Right ventricle myocardium inferior (tissue), 1 donor: ENCODE measurements around the gene MSL1. TPM values are rescaled to one million over a fixed set of nuclear protein-coding genes. Genes with fewer than 3 reads are reported as not detected.
"Not testable (repeated sequence)": the region's sequence is repeated elsewhere in the genome, so short reads cannot be mapped to it uniquely, and the experiment has no call there.

Experiments used
- ATAC-seq: fragments of 200-7000 bp; cut with Tn5 transposase; one replicate; pipeline ENCODE4 v1.9.1; 2020; ENCODE audit warnings: mild to moderate bottlenecking, moderate library complexity
- DNase-seq: peaks from one replicate; pipeline ENCODE4 v3.0.0; 2021; ENCODE audit errors: missing footprints
- intact Hi-C: fragments of 100-400 bp; cut with DNase I; formaldehyde crosslinking; loops from one replicate; pipeline ENCODE4 v1.11.0; 2022
- total RNA-seq: library from RNA; stranded (reverse); fragmentation: NEBNext Ultra II Directional; extraction: Animal tissue kit (Norgen Biotek cat#: 25700); gene quantifications from one replicate; pipeline ENCODE4 v1.2.1, GENCODE V29; 2021
- donor health status: DM: no; HTN: yes; CAD: no; lungs with severe emphysema.

The MSL1 gene
- total RNA-seq, 1 donor from 2014 or later = 51.4 TPM

DNA sequence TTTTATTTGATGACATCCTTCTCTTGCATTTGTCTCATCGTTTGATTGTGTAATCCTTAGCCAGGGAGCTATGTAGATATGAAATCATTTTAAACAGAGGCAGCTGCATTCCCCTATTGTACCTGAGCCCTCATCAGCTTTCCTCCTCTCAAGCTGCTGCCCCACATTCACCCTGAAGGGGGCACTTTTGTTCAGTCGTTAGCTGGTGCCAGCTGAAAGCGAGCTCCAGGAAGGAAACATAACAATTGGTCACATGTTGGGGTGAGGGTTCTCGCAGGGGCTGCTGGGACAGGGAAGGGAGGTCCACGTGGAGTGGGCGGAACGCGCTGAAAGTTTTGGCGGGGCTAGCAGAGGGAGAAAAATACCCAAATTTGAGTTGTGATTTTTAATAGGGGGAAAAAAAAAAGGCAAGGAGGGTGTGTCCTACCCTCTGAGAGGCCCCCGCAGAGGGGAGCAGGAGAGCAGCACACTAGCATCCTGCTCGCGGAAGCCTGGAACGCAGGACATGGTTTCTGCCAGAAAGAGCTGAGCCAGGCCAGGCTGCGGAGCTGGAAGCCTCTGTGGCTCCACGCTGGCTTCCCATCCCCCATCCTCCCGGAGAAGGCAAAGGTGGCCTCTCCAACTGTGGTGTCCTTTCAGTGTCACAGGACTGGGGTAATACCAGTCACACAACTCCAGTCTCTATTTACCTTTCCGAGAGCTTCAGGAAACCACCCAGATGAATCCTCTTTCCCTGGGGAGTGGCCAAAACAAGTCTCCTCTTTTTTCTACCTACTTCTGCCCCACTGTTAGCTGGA, 8.5 kb upstream of the MSL1 start:
- peak; percentile 75 for ATAC-seq
- peak; percentile 93 for DNase-seq
- intact Hi-C loops = loop anchor here (2.0 kb wide), 3 partner anchors 45 to 75 kb away; no protein-coding TSS in a partner anchor

DNA sequence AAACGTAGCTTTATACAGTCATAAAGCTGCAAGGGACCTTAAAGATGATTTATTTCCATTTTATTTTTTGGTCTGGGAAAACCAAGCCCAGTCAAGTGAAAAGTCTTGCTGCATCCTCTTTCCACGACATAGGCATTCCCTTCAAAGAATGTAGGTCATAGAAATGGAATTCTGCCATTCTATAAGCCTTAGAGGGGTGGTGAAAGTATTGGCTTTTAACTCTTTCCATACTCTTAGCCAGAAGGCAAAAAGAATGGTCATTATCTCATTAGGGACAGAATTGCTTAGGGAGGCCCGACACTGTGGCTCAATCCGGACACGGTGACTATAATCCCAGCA, 7.9 kb upstream of the MSL1 start:
- intact Hi-C loops = loop anchor here (2.0 kb wide), 3 partner anchors 45 to 75 kb away; no protein-coding TSS in a partner anchor
- no peak for DNase-seq
- no peak for ATAC-seq

DNA sequence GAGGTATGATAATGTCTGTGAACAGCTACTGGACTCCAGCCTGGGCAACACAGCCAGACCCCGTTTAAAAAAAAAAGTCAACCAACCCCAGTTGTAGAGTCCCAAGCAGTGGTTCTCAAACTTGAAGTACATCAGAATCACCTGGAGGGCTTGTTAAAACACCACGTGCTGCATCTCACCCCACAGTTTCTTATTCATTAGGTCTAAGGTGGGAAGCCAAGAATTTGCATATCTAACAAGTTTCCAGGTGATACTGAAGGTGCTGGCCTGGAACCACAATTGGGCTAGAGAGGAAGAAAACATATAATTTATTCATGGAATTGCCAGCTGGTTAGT, 6.7 kb upstream of the MSL1 start:
- no peak for ATAC-seq
- DNase-seq = no peak
- intact Hi-C loops = no loop called here

DNA sequence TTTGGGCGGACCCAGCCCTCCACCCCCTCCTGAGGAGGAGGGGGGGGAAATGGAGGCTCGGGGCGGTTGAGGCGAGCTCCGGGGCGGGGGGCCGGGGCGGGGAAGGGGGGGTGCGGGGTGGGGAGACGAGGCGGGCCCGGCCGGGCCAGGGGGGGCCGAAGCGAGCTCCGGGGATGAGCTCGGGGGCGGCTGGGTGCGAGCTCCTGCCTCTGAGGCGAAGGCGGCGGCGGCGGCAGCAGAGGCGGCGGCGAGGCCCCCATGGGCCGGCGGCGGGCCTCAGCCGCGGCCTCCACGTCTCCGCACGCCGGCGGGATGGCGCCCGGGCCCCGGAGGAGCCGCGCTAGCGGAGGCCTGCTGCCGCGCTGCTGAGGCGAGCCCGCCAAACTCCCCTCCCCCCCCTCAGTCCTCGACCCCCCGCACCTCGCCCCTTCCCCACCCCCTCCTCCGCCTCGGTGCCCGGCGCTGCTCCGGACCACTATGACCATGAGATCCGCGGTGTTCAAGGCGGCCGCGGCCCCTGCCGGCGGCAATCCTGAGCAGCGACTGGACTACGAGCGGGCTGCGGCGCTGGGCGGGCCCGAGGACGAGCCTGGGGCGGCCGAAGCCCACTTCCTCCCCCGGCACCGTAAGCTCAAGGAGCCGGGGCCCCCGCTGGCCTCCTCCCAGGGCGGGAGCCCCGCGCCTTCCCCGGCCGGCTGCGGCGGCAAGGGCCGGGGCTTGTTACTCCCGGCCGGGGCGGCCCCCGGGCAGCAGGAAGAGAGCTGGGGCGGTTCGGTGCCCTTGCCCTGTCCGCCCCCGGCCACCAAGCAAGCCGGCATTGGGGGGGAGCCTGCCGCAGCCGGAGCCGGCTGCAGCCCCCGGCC, 596 bp downstream of the MSL1 start:
- DNase-seq (peak; percentile 83), ATAC-seq (peak; percentile 60)
- intact Hi-C loops = loop anchor here (2.0 to 5.0 kb wide), 2 partner anchors 18 to 55 kb away; partner anchors contain the start of genes CASC3 and RAPGEFL1

DNA sequence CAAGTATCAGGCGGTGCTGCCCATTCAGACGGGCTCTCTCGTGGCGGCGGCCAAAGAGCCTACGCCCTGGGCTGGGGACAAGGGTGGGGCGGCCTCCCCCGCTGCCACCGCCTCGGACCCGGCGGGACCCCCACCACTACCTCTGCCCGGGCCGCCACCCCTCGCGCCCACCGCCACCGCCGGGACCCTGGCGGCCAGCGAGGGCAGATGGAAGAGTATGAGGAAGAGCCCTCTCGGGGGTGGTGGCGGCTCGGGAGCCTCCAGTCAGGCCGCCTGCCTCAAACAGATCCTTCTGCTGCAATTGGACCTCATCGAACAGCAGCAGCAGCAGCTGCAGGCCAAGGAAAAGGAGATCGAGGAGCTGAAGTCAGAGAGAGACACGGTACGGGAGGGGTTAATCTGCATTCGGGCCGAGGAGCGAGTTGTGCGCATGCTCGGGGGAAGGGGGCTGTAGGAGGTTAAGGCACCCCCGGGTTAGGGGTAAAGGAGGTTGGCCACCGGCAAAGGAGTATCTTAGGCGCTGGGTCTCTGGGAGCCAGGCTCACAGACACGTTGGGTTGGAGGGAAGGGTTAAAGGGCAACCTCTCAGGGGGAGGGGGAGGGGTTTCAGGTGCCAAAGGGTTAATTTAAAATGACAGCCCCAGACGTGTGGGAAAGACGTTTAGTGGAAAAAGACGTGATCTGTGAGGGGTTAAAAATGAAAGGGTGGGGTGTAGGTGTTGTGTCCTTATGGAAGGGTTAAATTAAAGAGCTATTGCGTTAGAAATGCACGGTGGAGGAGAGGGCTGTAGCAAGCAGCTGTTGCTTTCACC, 1.4 kb downstream of the MSL1 start:
- intact Hi-C loops = loop anchor here (2.0 to 5.0 kb wide), 2 partner anchors 18 to 54 kb away; partner anchors contain the start of genes CASC3 and RAPGEFL1
- ATAC-seq (peak; percentile 20), DNase-seq (no peak)

DNA sequence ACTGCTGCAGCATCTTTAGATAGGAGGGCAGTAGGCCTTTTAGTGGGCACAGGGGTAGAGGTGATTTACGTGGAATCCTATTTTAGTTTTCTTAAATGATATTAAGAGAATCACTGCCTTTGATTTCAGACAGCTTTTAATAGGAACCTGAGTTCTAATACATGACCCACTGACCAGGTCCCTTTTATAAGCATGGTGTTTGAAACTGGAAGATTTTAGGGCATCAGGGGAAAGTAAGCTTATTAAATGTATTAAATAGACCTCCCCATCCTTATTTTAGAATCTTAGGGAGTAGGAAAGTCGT, 2.0 kb downstream of the MSL1 start:
- intact Hi-C loops = loop anchor here (2.0 to 5.0 kb wide), 2 partner anchors 17 to 54 kb away; partner anchors contain the start of genes CASC3 and RAPGEFL1
- ATAC-seq (no peak), DNase-seq (no peak)

DNA sequence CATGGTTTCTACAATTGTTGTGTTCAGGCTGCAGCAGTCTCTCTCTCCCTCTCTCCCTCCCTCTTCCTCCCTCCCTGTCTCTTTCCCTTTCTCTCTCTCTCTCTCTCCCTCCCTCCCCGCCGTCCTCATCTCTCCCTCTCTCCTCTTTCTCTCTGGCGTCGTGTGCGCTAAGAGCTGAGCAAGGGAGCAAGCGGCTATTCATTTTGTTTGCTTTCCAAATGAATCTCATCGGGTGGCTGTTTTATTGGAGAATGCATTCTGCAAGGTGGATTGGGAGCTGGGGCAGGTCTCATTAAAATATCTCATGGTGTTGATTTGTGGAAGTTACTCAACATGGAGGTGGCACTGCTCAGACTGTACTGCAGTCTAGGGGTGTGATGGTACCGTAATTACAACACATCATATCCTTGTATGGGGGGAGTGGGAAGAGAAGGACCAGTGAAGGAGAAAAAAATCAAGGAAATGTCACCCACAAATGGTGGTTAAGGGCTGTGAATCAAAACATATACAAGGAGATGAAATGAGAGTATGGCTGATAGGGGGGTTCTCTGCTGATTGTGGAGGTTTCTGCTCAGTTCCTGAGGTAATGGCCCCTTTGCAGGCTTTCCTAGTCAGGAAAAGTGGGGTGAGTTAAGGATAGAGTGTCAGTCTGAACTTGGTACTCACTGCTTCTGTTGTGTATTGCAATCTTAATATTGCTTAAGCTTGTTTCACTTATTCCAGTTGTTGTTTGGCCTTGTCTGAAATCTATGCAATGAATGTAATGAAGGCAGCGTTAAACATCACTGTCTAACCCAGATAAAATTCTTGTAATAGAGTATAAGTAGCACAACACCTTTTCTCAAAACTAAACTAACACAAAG, 2.7 kb downstream of the MSL1 start:
- DNase-seq (no peak), ATAC-seq (peak; percentile 11)
- intact Hi-C loops = loop anchor here (5.0 kb wide), 1 partner anchor 53 kb away; the partner anchor contains the start of gene RAPGEFL1

DNA sequence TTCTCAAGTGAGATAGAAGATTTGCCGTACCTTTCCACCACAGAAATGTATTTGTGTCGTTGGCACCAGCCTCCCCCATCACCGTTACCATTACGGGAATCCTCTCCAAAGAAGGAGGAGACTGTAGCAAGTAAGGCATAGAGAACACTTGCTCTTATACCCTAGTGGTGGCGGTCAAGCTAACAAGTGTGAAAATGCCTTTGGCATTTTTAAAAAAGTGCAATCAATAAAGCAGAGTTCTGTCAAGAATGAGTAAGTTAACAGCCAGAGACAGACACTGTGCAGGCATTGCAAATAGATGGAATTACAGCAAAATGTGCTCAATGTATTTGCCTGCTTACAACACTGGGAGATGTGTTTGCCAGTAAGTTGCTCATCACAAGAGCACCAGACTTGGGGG, 7.7 kb downstream of the MSL1 start:
- intact Hi-C loops = no loop called here
- DNase-seq (no peak), ATAC-seq (no peak)

DNA sequence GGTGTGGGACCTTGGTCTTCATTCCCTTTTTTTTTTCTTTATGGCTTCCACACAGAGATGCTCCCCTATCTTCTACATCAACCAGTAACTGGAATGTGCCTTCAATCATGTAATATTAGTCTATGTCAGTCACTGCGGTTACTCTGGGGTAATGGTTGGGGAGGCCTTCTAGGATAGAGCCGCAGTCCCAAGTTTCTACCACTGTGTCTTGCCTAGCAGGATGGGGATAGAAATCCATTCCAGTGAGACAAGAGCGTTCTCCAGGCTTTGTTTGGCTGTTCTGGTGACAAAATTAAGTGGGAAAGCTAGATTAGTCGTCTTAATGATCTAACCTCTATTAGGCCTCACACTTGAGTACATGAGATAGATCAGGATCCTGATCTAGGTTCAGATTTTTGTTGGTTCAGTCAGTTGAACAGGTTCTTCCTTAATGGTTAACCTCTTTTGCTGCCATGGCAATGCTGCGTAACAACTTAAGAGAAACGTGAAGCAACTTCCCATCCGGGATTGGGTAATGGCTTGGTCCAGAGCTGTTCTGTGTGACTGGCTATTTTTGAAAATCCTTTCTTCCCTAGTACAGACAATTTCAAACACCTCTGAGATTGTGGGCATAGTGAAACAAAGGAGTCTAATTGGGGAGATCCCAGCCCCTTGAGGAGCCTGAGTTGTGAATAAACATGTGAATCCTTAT, 8.7 kb downstream of the MSL1 start:
- DNase-seq = no peak
- ATAC-seq = peak; percentile 40
- intact Hi-C loops = no loop called here

DNA sequence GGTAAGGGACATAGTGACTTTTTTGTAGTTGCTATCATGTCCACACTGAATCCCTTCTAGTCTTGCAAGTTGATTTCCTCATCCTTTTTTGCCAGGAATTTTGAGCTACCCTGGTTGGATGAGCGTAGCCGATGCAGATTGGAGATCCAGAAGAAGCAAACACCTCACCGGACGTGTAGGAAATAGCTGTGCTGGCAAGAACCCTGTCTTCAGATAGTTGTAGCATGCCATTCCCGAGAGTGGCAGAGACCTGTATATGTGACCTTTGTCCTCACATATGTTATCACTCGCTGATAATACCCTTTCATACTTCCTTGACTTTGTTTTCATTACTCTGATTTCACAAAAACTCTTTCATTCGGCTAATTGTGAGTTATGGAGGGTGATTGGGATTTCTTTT, 12.4 kb downstream of the MSL1 start:
- intact Hi-C loops = no loop called here
- ATAC-seq (no peak), DNase-seq (no peak)

DNA sequence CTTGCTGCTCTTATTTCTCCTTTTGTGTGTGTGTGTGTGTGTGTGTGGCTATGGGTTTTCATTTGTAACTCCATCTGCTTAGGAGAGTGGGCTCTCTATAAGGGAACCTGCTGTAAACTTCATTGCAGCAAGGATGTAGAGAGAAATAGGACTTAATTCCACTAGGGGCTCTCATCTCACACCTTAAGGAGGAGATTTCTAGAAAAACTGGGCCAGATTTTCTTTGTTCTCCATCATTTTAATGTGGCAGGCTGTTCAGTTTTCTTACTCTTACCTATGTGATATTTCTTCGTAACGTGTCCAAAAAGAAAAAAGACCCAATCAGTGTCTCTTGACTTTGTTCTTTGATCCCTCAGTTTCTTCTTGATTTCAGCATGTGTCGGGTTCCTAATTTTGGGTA, 14.0 kb downstream of the MSL1 start:
- DNase-seq = no peak
- intact Hi-C loops = no loop called here
- ATAC-seq = no peak

DNA sequence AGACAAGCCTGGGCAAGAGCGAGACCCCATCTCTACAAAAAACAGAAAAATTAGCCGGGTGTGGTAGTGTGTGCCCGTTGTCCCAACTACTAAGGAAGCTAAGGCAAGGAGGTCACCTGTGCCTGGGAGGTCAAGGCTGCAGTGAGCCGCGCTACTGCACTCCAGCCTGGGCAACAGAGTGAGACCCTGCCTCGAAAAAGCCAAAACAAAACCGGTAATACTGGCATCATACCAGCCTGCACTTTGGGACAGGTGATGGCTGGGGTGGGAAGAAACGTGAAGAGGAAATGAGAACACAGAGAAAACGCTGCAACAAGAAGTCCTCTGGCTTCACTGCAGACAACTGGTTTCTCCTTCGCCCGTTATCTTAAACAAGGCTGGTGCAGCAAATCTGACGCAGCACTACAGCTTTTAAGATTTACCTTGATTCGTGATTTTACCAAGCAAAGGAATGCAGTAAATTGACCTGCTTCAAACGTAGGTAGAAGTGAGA, 17.8 kb downstream of the MSL1 start:
- ATAC-seq = no peak
- intact Hi-C loops = loop anchor here (2.0 kb wide), 1 partner anchor 17 kb away; no protein-coding TSS in a partner anchor
- no peak for DNase-seq

DNA sequence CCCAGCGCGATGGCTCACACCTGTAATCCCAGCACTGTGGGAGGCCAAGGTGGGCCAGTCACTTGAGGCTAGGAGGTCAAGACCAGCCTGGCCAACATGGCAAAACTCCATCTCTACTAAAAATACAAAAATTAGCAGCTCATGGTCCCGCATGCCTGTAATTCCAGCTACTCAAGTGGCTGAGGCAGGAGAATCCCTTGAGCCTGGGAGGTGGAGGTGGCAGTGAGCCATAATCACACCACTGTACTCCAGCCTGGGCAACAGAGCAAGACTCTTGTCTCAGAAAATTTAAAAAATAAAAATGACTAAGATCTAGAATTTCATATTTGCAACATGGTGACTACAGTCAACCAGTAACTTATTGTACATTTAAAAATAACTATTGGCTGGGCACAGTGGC, 21.4 kb downstream of the MSL1 start:
- DNase-seq, ATAC-seq, intact Hi-C loops: not testable (repeated sequence)

DNA sequence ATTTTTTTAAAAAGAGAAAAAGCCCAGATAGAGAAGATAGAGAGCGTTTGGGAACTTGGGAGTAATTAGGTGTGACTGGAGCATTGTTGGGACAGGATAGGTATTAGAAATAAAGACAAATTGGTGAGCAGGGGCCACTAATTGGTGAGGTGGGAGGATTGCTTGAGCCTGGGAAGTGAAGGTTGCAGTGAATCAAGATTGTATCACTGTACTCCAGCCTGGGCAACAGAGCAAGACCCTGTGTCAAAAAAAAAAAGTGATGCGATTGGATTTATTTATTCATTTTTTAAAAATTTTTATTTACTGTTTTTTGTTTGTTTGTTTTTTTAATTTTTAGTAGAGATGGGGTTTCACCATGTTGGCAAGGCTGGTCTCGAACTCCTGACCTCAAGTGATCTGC, 23.7 kb downstream of the MSL1 start:
- intact Hi-C loops = no loop called here
- no peak for ATAC-seq
- no peak for DNase-seq

DNA sequence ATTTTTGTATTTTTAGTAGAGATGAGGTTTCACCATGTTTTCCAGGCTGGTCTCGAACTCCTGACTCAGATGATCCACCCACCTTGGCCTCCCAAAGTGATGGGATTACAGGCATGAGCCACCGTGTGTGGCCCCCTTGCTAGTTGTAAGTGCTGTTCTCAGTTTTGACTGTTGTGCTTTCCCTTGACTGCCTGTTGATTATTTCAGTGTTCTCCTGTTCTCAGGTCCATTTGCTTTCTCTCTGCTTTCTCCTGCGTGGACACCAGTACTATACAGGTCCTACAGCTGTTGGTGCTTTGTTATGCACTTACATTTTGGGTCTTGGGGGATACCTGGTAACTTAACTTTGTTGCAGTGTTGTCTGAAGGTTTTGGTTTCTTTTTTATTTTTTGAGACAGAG, 26.8 kb downstream of the MSL1 start:
- DNase-seq (no peak), ATAC-seq (no peak)
- intact Hi-C loops = no loop called here

DNA sequence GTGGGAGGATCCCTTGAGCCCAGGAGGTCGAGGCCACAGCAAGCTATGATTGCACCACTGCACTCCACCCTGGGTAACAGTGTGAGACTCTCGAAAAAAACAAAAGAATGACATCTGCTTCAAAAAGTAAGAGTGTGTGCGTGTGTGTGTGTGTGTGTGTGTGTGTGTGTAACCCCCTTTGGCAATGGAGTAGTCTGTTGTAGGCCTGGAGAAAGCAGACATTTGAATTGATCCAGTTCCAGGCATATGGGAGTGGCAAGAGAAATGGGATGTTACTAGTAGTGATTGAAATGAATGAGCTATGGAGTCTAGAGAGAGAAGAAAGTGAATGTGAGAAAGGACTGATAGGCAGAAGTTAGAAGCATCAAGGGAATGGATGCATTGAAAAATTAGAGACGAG, 28.5 kb downstream of the MSL1 start:
- DNase-seq (no peak), ATAC-seq (no peak)
- intact Hi-C loops = no loop called here

DNA sequence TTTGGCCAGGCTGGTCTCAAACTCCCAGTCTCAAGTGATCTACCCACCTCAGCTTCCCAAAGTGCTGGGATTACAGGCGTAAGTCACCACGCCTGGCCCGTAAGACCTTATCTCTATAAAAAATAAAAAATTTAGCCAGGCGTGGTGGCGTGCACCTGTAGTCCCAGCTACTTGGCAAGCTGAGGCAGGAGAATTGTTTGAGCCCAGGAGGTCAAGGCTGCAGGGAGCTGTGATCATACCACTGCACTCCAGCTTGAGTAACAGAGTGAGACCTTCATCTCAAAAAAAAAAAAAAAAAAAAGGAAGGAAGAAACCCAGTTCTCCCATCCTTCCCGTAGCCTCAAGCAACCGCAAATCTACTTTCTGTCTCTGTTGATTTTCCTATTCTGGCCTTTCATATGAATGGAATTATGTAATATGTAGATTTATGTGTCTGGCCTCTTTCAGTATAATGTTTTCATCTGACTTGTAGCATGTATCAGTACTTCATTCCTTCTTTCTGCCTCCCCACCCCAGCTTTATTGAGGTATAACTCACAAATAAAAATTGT, 29.7 kb downstream of the MSL1 start:
- no peak for DNase-seq
- intact Hi-C loops = no loop called here
- ATAC-seq = no peak
